ENCODE data around the gene GALNT9. TPM values are rescaled to one million over a fixed set of nuclear protein-coding genes. Genes with fewer than 3 reads are reported as not detected.
A peak's percentile ranks its signal among the peaks of the same experiment; 100 is the strongest.

GALNT9 gene
- total RNA-seq, 2 donors from 2014 or later: not detected

GRCh38 chr12:132291402-132292175 lies 37.8 kb downstream of the GALNT9 start:
- no peaks in the 10 kb centered on the region for H3K27me3 Mint-ChIP-seq
- DNase-seq (no peak), ATAC-seq (no peak)
- H3K4me1 Mint-ChIP-seq: peaks cover 2% of the 10 kb centered on the region
- no peak overlapping the region for H3K4me3 Mint-ChIP-seq
- no peak overlapping the region for H3K27ac Mint-ChIP-seq
- no peaks in the 10 kb centered on the region for H3K36me3 Mint-ChIP-seq (ENCODE audit: low read depth)
- H3K9me3 ChIP-seq (ENCODE audit: control insufficient read depth, low read length, poor library complexity, severe bottlenecking): no peaks in the 10 kb centered on the region

GRCh38 chr12:132290203-132290540 lies 39.2 kb downstream of the GALNT9 start:
- peaks cover 3% of the 10 kb centered on the region for H3K36me3 Mint-ChIP-seq (ENCODE audit: low read depth)
- ATAC-seq: no peak
- no peaks in the 10 kb centered on the region for H3K9me3 ChIP-seq (ENCODE audit: control insufficient read depth, low read length, poor library complexity, severe bottlenecking)
- peaks cover 5% of the 10 kb centered on the region for H3K4me1 Mint-ChIP-seq
- no peak overlapping the region for H3K4me3 Mint-ChIP-seq
- no peak overlapping the region for H3K27ac Mint-ChIP-seq
- DNase-seq: no peak
- H3K27me3 Mint-ChIP-seq: peaks cover 8% of the 10 kb centered on the region

- no peak for DNase-seq
- Mint-ChIP-seq H3K36me3 (ENCODE audit: low read depth) (peaks cover 3% of the 10 kb centered on the region), H3K27me3 (peaks cover 9% of the 10 kb centered on the region), H3K4me3 (no peak overlapping the region), H3K27ac (no peak overlapping the region), H3K4me1 (peaks cover 5% of the 10 kb centered on the region)
- no peaks in the 10 kb centered on the region for H3K9me3 ChIP-seq (ENCODE audit: control insufficient read depth, low read length, poor library complexity, severe bottlenecking)
- ATAC-seq: no peak
These were observed 39.8 kb downstream of the GALNT9 start for GRCh38 chr12:132289356-132290202.

- Mint-ChIP-seq H3K27me3 (peaks cover 17% of the 10 kb centered on the region), H3K36me3 (ENCODE audit: low read depth) (peaks cover 3% of the 10 kb centered on the region), H3K4me1 (peaks cover 8% of the 10 kb centered on the region), H3K27ac (no peak overlapping the region), H3K4me3 (no peak overlapping the region)
- DNase-seq (no peak), ATAC-seq (no peak)
- H3K9me3 ChIP-seq (ENCODE audit: control insufficient read depth, low read length, poor library complexity, severe bottlenecking): no peaks in the 10 kb centered on the region
These were observed 40.7 kb downstream of the GALNT9 start for GRCh38 chr12:132288516-132289215.

GRCh38 chr12:132287391-132288238 lies 41.8 kb downstream of the GALNT9 start:
- ATAC-seq (no peak), DNase-seq (no peak)
- Mint-ChIP-seq H3K27ac (no peak overlapping the region), H3K36me3 (ENCODE audit: low read depth) (peaks cover 3% of the 10 kb centered on the region), H3K4me3 (no peak overlapping the region), H3K4me1 (peaks cover 13% of the 10 kb centered on the region), H3K27me3 (peaks cover 19% of the 10 kb centered on the region)
- H3K9me3 ChIP-seq (ENCODE audit: control insufficient read depth, low read length, poor library complexity, severe bottlenecking): no peaks in the 10 kb centered on the region

- no peaks in the 10 kb centered on the region for H3K9me3 ChIP-seq (ENCODE audit: control insufficient read depth, low read length, poor library complexity, severe bottlenecking)
- Mint-ChIP-seq H3K27ac (no peak overlapping the region), H3K4me3 (no peak overlapping the region), H3K4me1 (peaks cover 10% of the 10 kb centered on the region), H3K36me3 (ENCODE audit: low read depth) (peaks cover 3% of the 10 kb centered on the region), H3K27me3 (peaks cover 19% of the 10 kb centered on the region)
- ATAC-seq (no peak), DNase-seq (no peak)
These were observed 42.5 kb downstream of the GALNT9 start for GRCh38 chr12:132286912-132287311.

GRCh38 chr12:132285991-132286681 lies 43.3 kb downstream of the GALNT9 start:
- no peak for DNase-seq
- Mint-ChIP-seq H3K4me1 (peaks cover 10% of the 10 kb centered on the region), H3K36me3 (ENCODE audit: low read depth) (peaks cover 3% of the 10 kb centered on the region), H3K4me3 (no peak overlapping the region), H3K27me3 (peaks cover 19% of the 10 kb centered on the region), H3K27ac (no peak overlapping the region)
- ATAC-seq: no peak
- H3K9me3 ChIP-seq (ENCODE audit: control insufficient read depth, low read length, poor library complexity, severe bottlenecking): no peaks in the 10 kb centered on the region

- ATAC-seq (no peak), DNase-seq (no peak)
- Mint-ChIP-seq H3K27ac (no peak overlapping the region), H3K36me3 (ENCODE audit: low read depth) (peaks cover 3% of the 10 kb centered on the region), H3K4me1 (peaks cover 10% of the 10 kb centered on the region), H3K27me3 (peaks cover 23% of the 10 kb centered on the region), H3K4me3 (no peak overlapping the region)
- H3K9me3 ChIP-seq (ENCODE audit: control insufficient read depth, low read length, poor library complexity, severe bottlenecking): no peaks in the 10 kb centered on the region
These were observed 44.3 kb downstream of the GALNT9 start for GRCh38 chr12:132284827-132285741.

- Mint-ChIP-seq H3K4me3 (peak overlapping the region; percentile 72), H3K27ac (no peak overlapping the region), H3K27me3 (peaks cover 23% of the 10 kb centered on the region), H3K36me3 (ENCODE audit: low read depth) (peaks cover 3% of the 10 kb centered on the region), H3K4me1 (peaks cover 10% of the 10 kb centered on the region)
- ATAC-seq: no peak
- DNase-seq: no peak
- H3K9me3 ChIP-seq (ENCODE audit: control insufficient read depth, low read length, poor library complexity, severe bottlenecking): no peaks in the 10 kb centered on the region
These were observed 45.1 kb downstream of the GALNT9 start for GRCh38 chr12:132284071-132284826.

- Mint-ChIP-seq H3K27me3 (peaks cover 23% of the 10 kb centered on the region), H3K4me1 (peaks cover 10% of the 10 kb centered on the region), H3K27ac (no peak overlapping the region), H3K36me3 (ENCODE audit: low read depth) (peaks cover 3% of the 10 kb centered on the region), H3K4me3 (peak overlapping the region; percentile 61)
- no peaks in the 10 kb centered on the region for H3K9me3 ChIP-seq (ENCODE audit: control insufficient read depth, low read length, poor library complexity, severe bottlenecking)
- ATAC-seq: peak; percentile 54
- DNase-seq: no peak
These were observed 46.2 kb downstream of the GALNT9 start for GRCh38 chr12:132282950-132283771.
